Type B pancreatic cell (in vitro differentiated cells): ENCODE results near the gene TTN. TPM values are rescaled to one million over a fixed set of nuclear protein-coding genes. Genes with fewer than 3 reads are reported as not detected.

Experiments
- DNase-seq: peaks from one replicate; pipeline ENCODE4 v3.0.0; 2021; ENCODE audit warnings: mixed read lengths; ENCODE audit not compliant: unreplicated experiment; ENCODE audit errors: extremely low spot score
- H3K27ac Mint-ChIP-seq: 2 replicates; pipeline ENCODE4 v1.8.0; 2021; ENCODE audit warnings: mild to moderate bottlenecking, mixed read lengths
- H3K27me3 Mint-ChIP-seq: 2 replicates; pipeline ENCODE4 v1.8.0; 2021; ENCODE audit warnings: mixed read lengths
- H3K36me3 Mint-ChIP-seq: 2 replicates; pipeline ENCODE4 v1.8.0; 2021; ENCODE audit warnings: mixed read lengths
- H3K4me1 Mint-ChIP-seq: one replicate; pipeline ENCODE4 v1.8.0; 2021; ENCODE audit warnings: mixed read lengths; ENCODE audit not compliant: unreplicated experiment
- H3K4me3 Mint-ChIP-seq: 2 replicates; pipeline ENCODE4 v1.8.0; 2021; ENCODE audit warnings: mild to moderate bottlenecking, mixed read lengths
- H3K9me3 Mint-ChIP-seq: 2 replicates; pipeline ENCODE4 v1.8.0; 2021; ENCODE audit warnings: mixed read lengths
- CTCF ChIP-seq: fragments of 200-600 bp; sonication (generic); conservative IDR thresholded peaks from 2 replicates; pipeline ENCODE4 v1.5.0; 2021; ENCODE audit warnings: antibody characterized with exemption, mild to moderate bottlenecking
- total RNA-seq: library from RNA; stranded (reverse); gene quantifications from 2 replicates; pipeline ENCODE4 v1.2.1, GENCODE V29; 2021; ENCODE audit warnings: low replicate concordance

Gene TTN
- total RNA-seq, 1 donor from 2014 or later: 5.6 TPM

- no peak for DNase-seq
- H3K9me3 Mint-ChIP-seq: no peaks in the 10 kb centered on the region
- no peaks in the 10 kb centered on the region for H3K36me3 Mint-ChIP-seq
- peaks cover 3% of the 10 kb centered on the region for H3K27me3 Mint-ChIP-seq
- no peak overlapping the region for H3K4me3 Mint-ChIP-seq
- TF ChIP-seq CTCF: no peak
- peaks cover 4% of the 10 kb centered on the region for H3K4me1 Mint-ChIP-seq
- H3K27ac Mint-ChIP-seq: no peak overlapping the region
Observed at GRCh38 chr2:178830451-178830850, 23.2 kb upstream of the TTN start.

- Mint-ChIP-seq H3K36me3 (no peaks in the 10 kb centered on the region), H3K9me3 (no peaks in the 10 kb centered on the region), H3K4me1 (peaks cover 4% of the 10 kb centered on the region), H3K27ac (no peak overlapping the region), H3K4me3 (no peak overlapping the region), H3K27me3 (peaks cover 3% of the 10 kb centered on the region)
- DNase-seq: no peak
- TF ChIP-seq CTCF: no peak
Observed at GRCh38 chr2:178829981-178830380, 22.8 kb upstream of the TTN start.

GRCh38 chr2:178829299-178829960, 22.2 kb upstream of the TTN start:
- TF ChIP-seq CTCF: no peak
- no peak for DNase-seq
- H3K4me3 Mint-ChIP-seq: no peak overlapping the region
- H3K27ac Mint-ChIP-seq: no peak overlapping the region
- peaks cover 3% of the 10 kb centered on the region for H3K27me3 Mint-ChIP-seq
- H3K9me3 Mint-ChIP-seq: no peaks in the 10 kb centered on the region
- H3K4me1 Mint-ChIP-seq: peaks cover 4% of the 10 kb centered on the region
- no peaks in the 10 kb centered on the region for H3K36me3 Mint-ChIP-seq

- Mint-ChIP-seq H3K27me3 (peaks cover 3% of the 10 kb centered on the region), H3K9me3 (no peaks in the 10 kb centered on the region), H3K36me3 (no peaks in the 10 kb centered on the region), H3K4me1 (peaks cover 4% of the 10 kb centered on the region), H3K27ac (no peak overlapping the region), H3K4me3 (no peak overlapping the region)
- no peak for DNase-seq
- no peak for TF ChIP-seq CTCF
Observed at GRCh38 chr2:178828486-178828881, 21.3 kb upstream of the TTN start.

GRCh38 chr2:178827739-178828485, 20.7 kb upstream of the TTN start:
- H3K27me3 Mint-ChIP-seq: peaks cover 3% of the 10 kb centered on the region
- no peaks in the 10 kb centered on the region for H3K36me3 Mint-ChIP-seq
- no peak for TF ChIP-seq CTCF
- no peaks in the 10 kb centered on the region for H3K9me3 Mint-ChIP-seq
- no peak overlapping the region for H3K4me3 Mint-ChIP-seq
- no peak for DNase-seq
- H3K27ac Mint-ChIP-seq: no peak overlapping the region
- H3K4me1 Mint-ChIP-seq: peaks cover 4% of the 10 kb centered on the region
